OCI-LY3 (cell line): Measurements from ENCODE around the gene ASH1L.

Experiments
- CTCF ChIP-seq: fragments of 200-600, 300-600 bp; sonication (generic); IDR thresholded peaks from 2 replicates; pipeline ENCODE4 v1.5.1; 2014; ENCODE audit warnings: antibody characterized with exemption, low read length, low read depth
- EZH2phosphoT487 ChIP-seq: fragments of 200-600 bp; shearing (Covaris generic); IDR thresholded peaks from 2 replicates; pipeline ENCODE4 v1.6.1; 2018; ENCODE audit warnings: antibody characterized with exemption, mixed run types, low read depth

- TF ChIP-seq CTCF: no peak
- no peak for TF ChIP-seq EZH2phosphoT487
These were observed 236.0 kb downstream of the ASH1L start for GRCh38 chr1:155326631-155327037.
